Endothelial cell of umbilical vein (primary cell): ENCODE data around the gene RALGPS1. TPM values are rescaled to one million over a fixed set of nuclear protein-coding genes. Genes with fewer than 3 reads are reported as not detected.

Source experiments
- BruUV-seq: library from RNA; stranded (reverse); fragments of 400-500 nt; replicated peaks from 2 replicates; lab custom pipeline; 2021; lab: Mats Ljungman, UMichigan
- CTCF ChIA-PET: fragments of 300-600, 350-600 bp; sonication (Branson Sonifier 250); formaldehyde crosslinking; loops from one replicate; lab custom pipeline; 2021; ENCODE audit warnings: antibody characterized with exemption, inconsistent platforms; lab: Charles Lee
- POLR2A ChIA-PET: fragments of 300-600, 350-600 bp; sonication (Branson Sonifier 250); formaldehyde crosslinking; loops from one replicate; lab custom pipeline; 2021; ENCODE audit warnings: antibody characterized with exemption, inconsistent platforms; lab: Charles Lee
- DNase-seq: peaks from one replicate; pipeline ENCODE4 v3.0.0-alpha.2; 2011; ENCODE audit warnings: low read depth, low spot score
- FAIRE-seq: peaks from 2 replicates; lab custom pipeline; 2011; peaks lifted over from hg19 to GRCh38; lab: Jason Lieb, UNC
- H2AFZ ChIP-seq: 2 replicates; pipeline ENCODE4 v1.6.0; 2012; ENCODE audit warnings: low read depth, low read length, control low read depth, inconsistent platforms
- H3K27ac ChIP-seq: 2 replicates; pipeline ENCODE4 v1.5.1; 2011; ENCODE audit warnings: low read depth, mild to moderate bottlenecking, control low read depth, low read length, moderate library complexity; ENCODE audit not compliant: insufficient read depth
- H3K27me3 ChIP-seq, 2 experiments: 2 replicates each; pipeline versions ENCODE4 v1.6.0 to v1.6.1; 2011; ENCODE audit warnings: low read length in 2 of 2, mixed read lengths in 1 of 2; ENCODE audit not compliant: control insufficient read depth in 2 of 2, insufficient read depth in 2 of 2
- H3K36me3 ChIP-seq, 2 experiments: 2 replicates in 1 of 2; 3 replicates in 1 of 2; pipeline ENCODE4 v1.5.1; 2011; ENCODE audit warnings: low read length in 2 of 2, mild to moderate bottlenecking in 1 of 2, moderate library complexity in 1 of 2; ENCODE audit not compliant: control insufficient read depth in 2 of 2, insufficient read depth in 2 of 2; ENCODE audit errors: extremely low read depth in 1 of 2
- H3K4me1 ChIP-seq: 3 replicates; pipeline ENCODE4 v1.5.1; 2011; ENCODE audit warnings: mild to moderate bottlenecking, low read length; ENCODE audit not compliant: control insufficient read depth, insufficient read depth; ENCODE audit errors: extremely low read depth
- H3K4me2 ChIP-seq: 2 replicates; pipeline ENCODE4 v1.6.1; 2011; ENCODE audit warnings: low read length, control low read depth, mixed read lengths; ENCODE audit not compliant: insufficient read depth
- H3K4me3 ChIP-seq, 3 experiments: fragments of 200-600 bp in 1 of 3; sonication (generic), shearing (Covaris generic) in 1 of 3; replicated peaks in 1 of 3; 2 replicates each; pipeline ENCODE4 v1.5.1; 2011 to 2016; ENCODE audit warnings: control low read depth in 3 of 3, low read length in 3 of 3, mild to moderate bottlenecking in 2 of 3, inconsistent platforms in 1 of 3, low read depth in 1 of 3, moderate library complexity in 1 of 3; ENCODE audit not compliant: insufficient read depth in 1 of 3
- H3K79me2 ChIP-seq: 2 replicates; pipeline ENCODE4 v1.6.0; 2012; ENCODE audit warnings: low read length, inconsistent platforms; ENCODE audit not compliant: control insufficient read depth, insufficient read depth
- H3K9ac ChIP-seq: replicated peaks from 2 replicates; pipeline ENCODE3; 2011; ENCODE audit warnings: low read length, control low read depth; ENCODE audit not compliant: insufficient read depth; ENCODE audit errors: extremely low read depth
- H3K9me1 ChIP-seq: replicated peaks from 3 replicates; pipeline ENCODE4 v1.6.0; 2011; ENCODE audit warnings: mild to moderate bottlenecking, low read length; ENCODE audit not compliant: control insufficient read depth, insufficient read depth; ENCODE audit errors: extremely low read depth
- H3K9me3 ChIP-seq: replicated peaks from 2 replicates; pipeline ENCODE4 v1.5.1; 2012; ENCODE audit warnings: low read length, inconsistent platforms; ENCODE audit not compliant: control insufficient read depth, insufficient read depth
- H4K20me1 ChIP-seq: replicated peaks from 2 replicates; pipeline ENCODE3; 2011; ENCODE audit warnings: mild to moderate bottlenecking, low read length; ENCODE audit not compliant: control insufficient read depth, insufficient read depth; ENCODE audit errors: extremely low read depth
- EZH2 ChIP-seq: IDR thresholded peaks from 2 replicates; pipeline ENCODE4 v1.6.1; 2012; ENCODE audit warnings: borderline replicate concordance, low read depth, mild to moderate bottlenecking, moderate library complexity, low read length, inconsistent platforms; ENCODE audit not compliant: severe bottlenecking
- FOS ChIP-seq: IDR thresholded peaks from 2 replicates; pipeline ENCODE4 v1.6.1; 2011; ENCODE audit warnings: mild to moderate bottlenecking, low read length, moderate library complexity, borderline replicate concordance; ENCODE audit not compliant: insufficient read depth
- GATA2 ChIP-seq: IDR thresholded peaks from 2 replicates; pipeline ENCODE4 v1.7.0; 2011; ENCODE audit warnings: low read depth, mild to moderate bottlenecking, moderate library complexity, mixed read lengths, low read length; ENCODE audit not compliant: insufficient read length, insufficient read depth
- JUN ChIP-seq: IDR thresholded peaks from 2 replicates; pipeline ENCODE4 v1.6.1; 2011; ENCODE audit warnings: borderline replicate concordance, low read depth; ENCODE audit not compliant: insufficient read length, insufficient read depth
- MYC ChIP-seq: IDR thresholded peaks from one replicate; pipeline ENCODE4 v1.6.1; 2011; ENCODE audit warnings: mild to moderate bottlenecking, low read depth, low read length
- POLR2A ChIP-seq: IDR thresholded peaks from 2 replicates; pipeline ENCODE4 v1.6.1; 2012; ENCODE audit warnings: low read depth, mild to moderate bottlenecking, control low read depth, low read length
- POLR2AphosphoS5 ChIP-seq: IDR thresholded peaks from 2 replicates; pipeline ENCODE4 v1.6.1; 2012; ENCODE audit warnings: low read depth, mild to moderate bottlenecking, control low read depth, low read length, moderate library complexity; ENCODE audit not compliant: insufficient read depth
- dilution Hi-C: fragments of 300-500 bp; cut with MboI; formaldehyde crosslinking; loops from one replicate; pipeline ENCODE4 v1.15.0; 2019; ENCODE audit warnings: low sequenced_read_pairs; ENCODE audit not compliant: extremely low pct_ligation_motif_present
- intact Hi-C: fragments of 100-400 bp; cut with micrococcal nuclease; formaldehyde crosslinking; loops from one replicate; pipeline ENCODE4 v1.10.0; 2022
- polyA plus RNA-seq, 4 experiments: library from polyadenylated mRNA; depleted of rRNA in 3 of 4; stranded (reverse) in 3 of 4; unstranded in 1 of 4; fragments of >200 nt; gene quantifications; 2 replicates each; pipeline versions ENCODE4 v1.2.1 to v1.2.3, GENCODE V29; 2011 to 2012; ENCODE audit warnings: missing spikeins in 1 of 4
- total RNA-seq: library from RNA; stranded (reverse); gene quantifications from 2 replicates; pipeline ENCODE4 v1.2.3, GENCODE V29; 2021
- TF ChIP-seq, protein P1 (sequence below): IDR thresholded peaks from 2 replicates; pipeline ENCODE4 v1.6.1; 2011; ENCODE audit not compliant: insufficient read depth, insufficient read length
- TF ChIP-seq, protein P2 (sequence below), 2 donors: IDR thresholded peaks; 1 replicate in 1 of 2; 2 replicates in 1 of 2; pipeline ENCODE4 v1.5.1; 2011; ENCODE audit warnings: low read length in 2 of 2, mild to moderate bottlenecking in 2 of 2, moderate library complexity in 2 of 2, control low read depth in 1 of 2, inconsistent platforms in 1 of 2, low read depth in 1 of 2; ENCODE audit not compliant: insufficient read depth in 1 of 2; ENCODE audit errors: extremely low read depth in 1 of 2

Gene RALGPS1
- total and polyA plus RNA-seq, 2 donors (not counting 3 experiments of a cell fraction or from before 2014, with no cell fraction given): 3.8 to 5.5 TPM

DNA sequence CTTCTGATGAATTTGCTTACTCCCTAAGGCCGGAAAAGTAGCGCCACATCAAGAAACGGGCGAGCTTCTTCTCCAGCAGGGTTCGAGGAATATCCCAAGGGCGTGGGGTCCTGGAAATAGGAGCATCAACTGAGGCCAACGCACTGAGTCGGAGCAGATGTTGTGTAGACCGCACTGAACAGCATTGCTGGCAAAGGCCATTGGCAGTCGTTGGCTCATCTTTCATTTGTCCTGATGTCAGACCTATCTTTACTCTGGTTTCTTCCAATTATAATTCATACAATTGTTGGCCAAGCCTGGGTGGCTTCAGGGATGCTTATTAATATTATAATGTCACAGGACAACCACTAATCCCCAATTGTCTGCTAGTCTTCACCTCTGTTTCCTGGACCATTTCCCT, 27.7 kb upstream of the RALGPS1 start:
- Histone ChIP-seq H3K9ac (no peak overlapping the region), H3K4me1 (peaks cover 11% of the 10 kb centered on the region), H3K27ac (no peak overlapping the region), H2AFZ (no peak overlapping the region), H3K27me3 (no peaks in the 10 kb centered on the region), H3K9me1 (no peaks in the 10 kb centered on the region), H3K4me3 (no peak overlapping the region), H3K79me2 (no peaks in the 10 kb centered on the region), H3K9me3 (no peaks in the 10 kb centered on the region), H4K20me1 (no peaks in the 10 kb centered on the region), H3K4me2 (no peak overlapping the region), H3K36me3 (no peaks in the 10 kb centered on the region)
- BruUV-seq: no TSS peak
- FAIRE-seq (no peak), DNase-seq (no peak)
- dilution Hi-C loops (no loop called here), intact Hi-C loops (no loop called here)
- POLR2A ChIA-PET: interaction anchor here (0.6 kb wide), 1 partner anchor 28 kb away, joined by 3 read pairs; the partner anchor contains the start of gene RALGPS1
- TF ChIP-seq FOS (no peak), POLR2A (no peak), POLR2AphosphoS5 (no peak), EZH2 (no peak), MYC (no peak), GATA2 (no peak), JUN (no peak)
- TF ChIP-seq, protein P1, sequence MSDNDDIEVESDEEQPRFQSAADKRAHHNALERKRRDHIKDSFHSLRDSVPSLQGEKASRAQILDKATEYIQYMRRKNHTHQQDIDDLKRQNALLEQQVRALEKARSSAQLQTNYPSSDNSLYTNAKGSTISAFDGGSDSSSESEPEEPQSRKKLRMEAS: no peak
- TF ChIP-seq, protein P2, sequence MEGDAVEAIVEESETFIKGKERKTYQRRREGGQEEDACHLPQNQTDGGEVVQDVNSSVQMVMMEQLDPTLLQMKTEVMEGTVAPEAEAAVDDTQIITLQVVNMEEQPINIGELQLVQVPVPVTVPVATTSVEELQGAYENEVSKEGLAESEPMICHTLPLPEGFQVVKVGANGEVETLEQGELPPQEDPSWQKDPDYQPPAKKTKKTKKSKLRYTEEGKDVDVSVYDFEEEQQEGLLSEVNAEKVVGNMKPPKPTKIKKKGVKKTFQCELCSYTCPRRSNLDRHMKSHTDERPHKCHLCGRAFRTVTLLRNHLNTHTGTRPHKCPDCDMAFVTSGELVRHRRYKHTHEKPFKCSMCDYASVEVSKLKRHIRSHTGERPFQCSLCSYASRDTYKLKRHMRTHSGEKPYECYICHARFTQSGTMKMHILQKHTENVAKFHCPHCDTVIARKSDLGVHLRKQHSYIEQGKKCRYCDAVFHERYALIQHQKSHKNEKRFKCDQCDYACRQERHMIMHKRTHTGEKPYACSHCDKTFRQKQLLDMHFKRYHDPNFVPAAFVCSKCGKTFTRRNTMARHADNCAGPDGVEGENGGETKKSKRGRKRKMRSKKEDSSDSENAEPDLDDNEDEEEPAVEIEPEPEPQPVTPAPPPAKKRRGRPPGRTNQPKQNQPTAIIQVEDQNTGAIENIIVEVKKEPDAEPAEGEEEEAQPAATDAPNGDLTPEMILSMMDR (IDR thresholded peaks at IDR 0.05; ENCODE audit: extremely low read depth in 1 of 2, insufficient read depth in 1 of 2, low read depth in 1 of 2, low read length in 2 of 2): no peak
- CTCF ChIA-PET: no interaction called here
